K562 (cell line): ENCODE results near the gene DYRK4. TPM values are rescaled to one million over a fixed set of nuclear protein-coding genes. Genes with fewer than 3 reads are reported as not detected.

Experiments
- ATAC-seq: fragments of 200-7000 bp; cut with Tn5 transposase; 3 replicates; pipeline ENCODE4 v1.9.1; 2020; ENCODE audit warnings: moderate library complexity
- BruUV-seq: library from RNA; stranded (reverse); fragments of 400-500 nt; replicated peaks from 2 replicates; lab custom pipeline; 2021; lab: Mats Ljungman, UMichigan
- CTCF ChIA-PET: fragments of 300-600 bp; formaldehyde crosslinking; extraction: SDS; loops from one replicate; lab custom pipeline; 2021; ENCODE audit warnings: low intra/inter-chr PET ratio; lab: Yijun Ruan, JAX
- POLR2A ChIA-PET: fragments of 300-600, 350-650 bp; sonication (Branson Sonifier 250); formaldehyde crosslinking; extraction: SDS; loops from one replicate; lab custom pipeline; 2021; ENCODE audit warnings: antibody characterized with exemption, inconsistent platforms; lab: Yijun Ruan, JAX
- DNase-seq, 4 experiments: peaks; one replicate each; pipeline versions ENCODE4 v3.0.0 to v3.0.0-alpha.2; 2011 to 2018; ENCODE audit warnings: low spot score in 3 of 4, mixed read lengths in 3 of 4; ENCODE audit errors: extremely low read depth in 1 of 4
- FAIRE-seq: peaks from 2 replicates; lab custom pipeline; 2011; peaks lifted over from hg19 to GRCh38; lab: Jason Lieb, UNC
- H2AFZ ChIP-seq: 2 replicates; pipeline ENCODE4 v1.6.0; 2011; ENCODE audit warnings: low read depth, low read length, control low read depth, inconsistent platforms
- H3K27ac ChIP-seq: fragments of 200-600 bp; 3 replicates; pipeline ENCODE4 v1.8.0; 2011; ENCODE audit warnings: low read depth, mild to moderate bottlenecking, control low read depth, inconsistent platforms, low read length, moderate library complexity, mixed read lengths; ENCODE audit errors: extremely low read depth
- H3K27me3 ChIP-seq, 2 experiments: fragments of 300-600 bp in 1 of 2; 2 replicates in 1 of 2; 3 replicates in 1 of 2; pipeline versions ENCODE4 v1.6.0 to v1.8.0; 2011; ENCODE audit warnings: inconsistent platforms in 2 of 2, low read length in 2 of 2, mild to moderate bottlenecking in 1 of 2, mixed read lengths in 1 of 2, moderate library complexity in 1 of 2; ENCODE audit not compliant: control insufficient read depth in 2 of 2, insufficient read depth in 2 of 2
- H3K36me3 ChIP-seq: fragments of 300-600 bp; 3 replicates; pipeline ENCODE4 v1.8.0; 2011; ENCODE audit warnings: mild to moderate bottlenecking, low read length, inconsistent platforms; ENCODE audit not compliant: control insufficient read depth, insufficient read depth
- H3K4me1 ChIP-seq, 2 experiments: fragments of 200-600 bp in 1 of 2; replicated peaks in 1 of 2; 2 replicates in 1 of 2; 3 replicates in 1 of 2; pipeline versions ENCODE4 v1.5.1 to v1.8.0; 2011; ENCODE audit warnings: inconsistent platforms in 2 of 2, low read length in 2 of 2, mild to moderate bottlenecking in 1 of 2, mixed read lengths in 1 of 2, moderate library complexity in 1 of 2; ENCODE audit not compliant: control insufficient read depth in 2 of 2, insufficient read depth in 2 of 2
- H3K4me2 ChIP-seq: 2 replicates; pipeline ENCODE4 v1.6.1; 2011; ENCODE audit warnings: low read length, control low read depth, inconsistent platforms, mixed read lengths; ENCODE audit not compliant: insufficient read depth
- H3K4me3 ChIP-seq: fragments of 200-600 bp; sonication (generic), shearing (Covaris generic); 2 replicates; pipeline ENCODE4 v1.5.1; 2016; ENCODE audit warnings: control low read depth, inconsistent platforms
- H3K79me2 ChIP-seq: fragments of 200-600 bp; 3 replicates; pipeline ENCODE4 v1.8.0; 2011; ENCODE audit warnings: low read length, inconsistent platforms; ENCODE audit not compliant: control insufficient read depth, insufficient read depth
- H3K9ac ChIP-seq, 2 experiments: 2 replicates each; pipeline versions ENCODE4 v1.6.0 to v1.6.1; 2011; ENCODE audit warnings: low read depth in 2 of 2, low read length in 2 of 2, control low read depth in 1 of 2, inconsistent platforms in 1 of 2, mild to moderate bottlenecking in 1 of 2, mixed read lengths in 1 of 2; ENCODE audit not compliant: insufficient read depth in 1 of 2
- H3K9me1 ChIP-seq: one replicate; pipeline ENCODE4 v1.6.0; 2011; ENCODE audit warnings: inconsistent platforms, mild to moderate bottlenecking, low read length, moderate library complexity; ENCODE audit not compliant: control insufficient read depth, insufficient read depth
- H3K9me3 ChIP-seq: replicated peaks from 2 replicates; pipeline ENCODE4 v1.5.1; 2011; ENCODE audit warnings: low read depth, low read length, inconsistent platforms; ENCODE audit not compliant: control insufficient read depth, insufficient read depth
- H4K20me1 ChIP-seq: replicated peaks from 2 replicates; pipeline ENCODE4 v1.6.1; 2011; ENCODE audit warnings: low read length, inconsistent platforms, mixed read lengths; ENCODE audit not compliant: control insufficient read depth, insufficient read depth
- BCL6 ChIP-seq: fragments of 250-450 bp; sonication (Bioruptor Pico); IDR thresholded peaks from 2 replicates; pipeline ENCODE4 v1.4.0; 2020
- CCNT2 ChIP-seq: IDR thresholded peaks from 2 replicates; pipeline ENCODE4 v1.6.1; 2011; ENCODE audit warnings: borderline replicate concordance, low read depth, mild to moderate bottlenecking, moderate library complexity, mixed read lengths, low read length; ENCODE audit not compliant: insufficient read length; ENCODE audit errors: extremely low read depth
- CXXC5 ChIP-seq: fragments of 250-450 bp; sonication (Bioruptor Pico); IDR thresholded peaks from 2 replicates; pipeline ENCODE4 v1.8.0; 2022; ENCODE audit warnings: inconsistent platforms, mild to moderate bottlenecking, moderate library complexity
- EHMT2 ChIP-seq: fragments of 450-650 bp; IDR thresholded peaks from 2 replicates; pipeline ENCODE4 v1.6.1; 2018; ENCODE audit warnings: antibody characterized with exemption
- FOXK2 ChIP-seq, 2 experiments: fragments of 450-650 bp; IDR thresholded peaks in 1 of 2; conservative IDR thresholded peaks in 1 of 2; 2 replicates each; pipeline ENCODE4 v1.6.1; 2016; ENCODE audit warnings: low read depth in 2 of 2, mild to moderate bottlenecking in 1 of 2
- HNRNPL ChIP-seq: fragments of 200-400 bp; formaldehyde crosslinking; IDR thresholded peaks from 2 replicates; pipeline ENCODE4 v1.6.1; 2017; ENCODE audit warnings: low read depth, mild to moderate bottlenecking, low read length
- NELFE ChIP-seq: IDR thresholded peaks from 2 replicates; pipeline ENCODE4 v1.6.1; 2011; ENCODE audit warnings: mild to moderate bottlenecking; ENCODE audit not compliant: insufficient read depth, insufficient read length
- NR3C1 ChIP-seq: sonication (generic); formaldehyde crosslinking; IDR thresholded peaks from 2 replicates; pipeline ENCODE4 v1.8.1; 2022; ENCODE audit warnings: missing genetic modification reagents
- TCFL5 ChIP-seq: fragments of 250-450 bp; sonication (Bioruptor Pico); conservative IDR thresholded peaks from 2 replicates; pipeline ENCODE4 v1.6.1; 2021; ENCODE audit warnings: mild to moderate bottlenecking, moderate library complexity, matching md5 sums
- TRIM24 ChIP-seq, 2 experiments: fragments of 450-650 bp; IDR thresholded peaks; 2 replicates each; pipeline ENCODE4 v1.6.1; 2016
- ZC3H8 ChIP-seq: fragments of 450-650 bp; IDR thresholded peaks from 2 replicates; pipeline ENCODE4 v1.6.1; 2017
- ZNF212 ChIP-seq: fragments of 450-650 bp; formaldehyde crosslinking; IDR thresholded peaks from 2 replicates; pipeline ENCODE4 v1.4.0; 2020; ENCODE audit warnings: mild to moderate bottlenecking
- ZNF274 ChIP-seq: IDR thresholded peaks from 2 replicates; pipeline ENCODE4 v1.6.1; 2011; ENCODE audit warnings: low read depth, mild to moderate bottlenecking, low read length, moderate library complexity, borderline replicate concordance
- ZNF3 ChIP-seq: fragments of 250-450 bp; sonication (Bioruptor Pico); IDR thresholded peaks from 2 replicates; pipeline ENCODE4 v1.5.0; 2021; ENCODE audit warnings: mild to moderate bottlenecking, moderate library complexity
- WGBS: fragments of 100-300 bp; shearing (Covaris generic); methylation state at CpG from one replicate; pipeline ENCODE4 v1.1.6; 2016; ENCODE audit warnings: low coverage, mixed read lengths; ENCODE audit not compliant: insufficient coverage; ENCODE audit errors: missing lambda C conversion rate; 5-methylcytosine and 5-hydroxymethylcytosine counted together
- in situ Hi-C: fragments of 300-500 bp; cut with MboI; formaldehyde crosslinking; loops from 4 replicates; pipeline ENCODE4 v1.15.0; 2018; ENCODE audit warnings: inconsistent platforms, mixed read lengths
- intact Hi-C: fragments of 100-400 bp; cut with micrococcal nuclease; formaldehyde crosslinking; loops from 2 replicates; pipeline ENCODE4 v1.14.2; 2022
- polyA plus RNA-seq, 8 experiments: library from polyadenylated mRNA; depleted of rRNA in 4 of 8; stranded (reverse) in 5 of 8; unstranded in 3 of 8; fragments of >200 nt; fragmentation: Nextera tagmentation in 2 of 8; fragmentation: Illumina TruSeq in 1 of 8; extraction: Ambion mirVana in 2 of 8; extraction: Trizol in 1 of 8; gene quantifications; 2 replicates each; pipeline versions ENCODE4 v1.2.1 to v1.2.3, GENCODE V29; 2011 to 2014; ENCODE audit warnings: inconsistent platforms in 1 of 8, missing spikeins in 1 of 8
- total RNA-seq, 7 experiments: library from RNA; depleted of rRNA in 6 of 7; stranded (reverse); fragments of >200 nt in 6 of 7; fragmentation: Illumina TruSeq in 2 of 7; extraction: Trizol in 2 of 7; gene quantifications; 2 replicates each; pipeline versions ENCODE4 v1.2.1 to v1.2.3, GENCODE V29; 2011 to 2021; ENCODE audit warnings: low replicate concordance in 1 of 7
- TF ChIP-seq, protein P1 (sequence below): fragments of 450-650 bp; conservative IDR thresholded peaks from 2 replicates; pipeline ENCODE4 v1.6.1; 2016; ENCODE audit warnings: missing genetic modification characterization, low read depth, mild to moderate bottlenecking, missing compliant biosample characterization, moderate library complexity

Gene DYRK4
- total and polyA plus RNA-seq, 9 of the 15 experiments (the other 6 are each of a cell fraction or from before 2014, with no cell fraction given) = 13.4 to 37.4 (median 22.2) TPM

DNA sequence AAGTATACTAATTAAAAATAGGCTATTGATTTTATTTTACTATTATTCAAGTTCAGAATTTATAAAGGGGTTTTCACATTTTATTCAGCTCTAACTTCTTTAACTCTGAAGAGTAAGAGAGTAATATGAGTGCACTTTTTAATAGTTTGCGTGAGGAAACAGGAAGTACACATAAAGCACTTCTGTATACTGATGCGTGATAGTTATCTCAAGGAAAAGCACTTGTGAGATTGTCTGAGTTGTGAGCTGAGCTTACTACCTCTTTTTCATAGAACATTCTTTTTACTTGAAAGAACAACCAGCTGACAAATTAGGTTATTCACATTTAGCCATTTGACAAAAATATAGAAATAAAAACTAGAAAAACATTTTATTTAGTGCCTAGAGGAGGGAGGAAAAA lies 21.4 kb upstream of the DYRK4 start:
- Histone ChIP-seq H3K4me2 (no peak overlapping the region), H4K20me1 (no peaks in the 10 kb centered on the region; the same call in 1 of the 2 replicates), H3K4me1 (peaks cover 0 to 2% of the 10 kb centered on the region in 2 experiments; a peak in 1 of 5 replicates), H3K36me3 (peaks cover 51% of the 10 kb centered on the region; the same call in 1 of the 3 replicates), H3K9ac (peak overlapping the region in 1 of 2 experiments; percentile 13; a peak in 1 of 4 replicates), H3K27ac (no peak overlapping the region), H3K9me3 (no peaks in the 10 kb centered on the region), H2AFZ (no peak overlapping the region), H3K4me3 (peak overlapping the region; percentile 84; the same call in 1 of the 2 replicates), H3K9me1 (no peaks in the 10 kb centered on the region), H3K27me3 (no peaks in the 10 kb centered on the region), H3K79me2 (peaks cover 56% of the 10 kb centered on the region)
- POLR2A ChIA-PET = interaction anchor here (0.6 to 1.3 kb wide), 3 partner anchors 8 to 14 kb away, joined by 4 to 5 read pairs (median 4); no protein-coding TSS in a partner anchor
- 0% methylated on average over 2 of the region's 2 CpGs for WGBS
- no peak for FAIRE-seq
- in situ Hi-C loops (no loop called here), intact Hi-C loops (loop anchor here (10.0 kb wide), 1 partner anchor 104 kb away; the partner anchor contains the start of genes AKAP3 and NDUFA9)
- no peak for DNase-seq
- CTCF ChIA-PET = no interaction called here
- no peak for ATAC-seq
- no peak for TF ChIP-seq NR3C1 (CRISPR knock-in tag)
- TF ChIP-seq CXXC5 (CRISPR knock-in tag) = peak; percentile 48; the same call in 1 of the 2 replicates
- no TSS peak for BruUV-seq

DNA sequence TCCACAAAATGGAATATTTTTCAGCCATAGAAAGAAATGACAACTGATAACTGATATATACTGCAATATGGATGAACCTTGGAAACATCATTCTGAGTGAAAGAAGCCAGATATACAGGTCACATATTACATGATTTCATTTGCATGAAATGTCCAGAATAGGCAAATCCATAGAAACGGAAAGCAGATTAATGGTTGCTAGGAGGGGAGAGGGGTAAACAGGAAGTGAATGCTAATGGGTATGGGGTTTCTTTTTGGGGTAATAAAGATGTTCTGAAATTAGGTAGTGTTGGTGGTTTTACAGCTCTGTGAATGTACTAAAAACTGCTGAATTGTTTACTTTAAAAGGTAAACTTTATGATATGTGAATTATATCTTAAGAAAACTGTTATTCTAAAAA lies 16.8 kb upstream of the DYRK4 start:
- Histone ChIP-seq H3K9ac (no peak overlapping the region), H3K4me1 (no peaks in the 10 kb centered on the region; a peak in 1 of 5 replicates), H3K9me3 (no peaks in the 10 kb centered on the region), H3K79me2 (peaks cover 19% of the 10 kb centered on the region), H3K36me3 (peaks cover 91% of the 10 kb centered on the region), H3K4me2 (no peak overlapping the region), H2AFZ (no peak overlapping the region), H3K9me1 (no peaks in the 10 kb centered on the region), H3K27me3 (no peaks in the 10 kb centered on the region), H3K27ac (no peak overlapping the region), H3K4me3 (no peak overlapping the region), H4K20me1 (no peaks in the 10 kb centered on the region)
- in situ Hi-C loops = no loop called here
- FAIRE-seq (no peak), ATAC-seq (no peak), DNase-seq (no peak)
- ChIA-PET CTCF (no interaction called here), POLR2A (no interaction called here)
- 100% methylated on average over 1 of the region's 1 CpG for WGBS
- intact Hi-C loops = loop anchor here (10.0 kb wide), 1 partner anchor 100 kb away; the partner anchor contains the start of genes AKAP3 and NDUFA9
- BruUV-seq = no TSS peak
- no peak for TF ChIP-seq TCFL5
- TF ChIP-seq, protein P1, sequence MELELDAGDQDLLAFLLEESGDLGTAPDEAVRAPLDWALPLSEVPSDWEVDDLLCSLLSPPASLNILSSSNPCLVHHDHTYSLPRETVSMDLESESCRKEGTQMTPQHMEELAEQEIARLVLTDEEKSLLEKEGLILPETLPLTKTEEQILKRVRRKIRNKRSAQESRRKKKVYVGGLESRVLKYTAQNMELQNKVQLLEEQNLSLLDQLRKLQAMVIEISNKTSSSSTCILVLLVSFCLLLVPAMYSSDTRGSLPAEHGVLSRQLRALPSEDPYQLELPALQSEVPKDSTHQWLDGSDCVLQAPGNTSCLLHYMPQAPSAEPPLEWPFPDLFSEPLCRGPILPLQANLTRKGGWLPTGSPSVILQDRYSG (tag) = no peak
- TF ChIP-seq ZC3H8 = no peak
- no peak for TF ChIP-seq ZNF274
- TF ChIP-seq BCL6 (CRISPR knock-in tag) = no peak
- TF ChIP-seq EHMT2 = no peak
- TF ChIP-seq FOXK2 (conservative IDR thresholded peaks at IDR 0.05 in 1 of 2, IDR thresholded peaks at IDR 0.05 in 1 of 2; ENCODE audit: low read depth in 2 of 2) = no peak
- no peak for TF ChIP-seq ZNF3 (CRISPR knock-in tag)
- TF ChIP-seq CCNT2 = no peak
- no peak for TF ChIP-seq NELFE
- no peak for TF ChIP-seq HNRNPL
- TF ChIP-seq TRIM24 (IDR thresholded peaks at IDR 0.05) = no peak
- no peak for TF ChIP-seq ZNF212
